Adrenal gland (tissue), 5 donors: ENCODE data around the gene MYRFL.

Experiments
- CTCF ChIP-seq, 6 experiments: fragments of 450-650 bp in 4 of 6; fragments of 200-600 bp in 2 of 6; sonication (generic) in 1 of 6; IDR thresholded peaks; 1 replicate in 5 of 6; 2 replicates in 1 of 6; pipeline versions ENCODE4 v1.5.1 to v1.8.0; 2016 to 2021; ENCODE audit warnings: antibody characterized with exemption in 6 of 6, mild to moderate bottlenecking in 2 of 6, moderate library complexity in 1 of 6
- POLR2A ChIP-seq, 2 donors: fragments of 450-650 bp; IDR thresholded peaks; one replicate each; pipeline ENCODE4 v1.6.1; 2017; ENCODE audit warnings: antibody characterized with exemption in 2 of 2, mild to moderate bottlenecking in 2 of 2, moderate library complexity in 1 of 2
- donor health status: DM: no; HTN: no; CAD: no.

- TF ChIP-seq CTCF (IDR thresholded peaks at IDR 0.05), result no peak
- no peak for TF ChIP-seq POLR2A (IDR thresholded peaks at IDR 0.05)
These were observed 159.2 kb downstream of the MYRFL start for GRCh38 chr12:69984241-69984640.
